Ishikawa (cell line): ENCODE results near the gene ST6GALNAC3.

Source experiments
- CEBPB ChIP-seq: IDR thresholded peaks from 2 replicates; pipeline ENCODE4 v1.6.1; 2012
- CREB1 ChIP-seq: IDR thresholded peaks from 2 replicates; pipeline ENCODE4 v1.6.1; 2012; ENCODE audit warnings: low read depth
- EGR1 ChIP-seq: IDR thresholded peaks from 2 replicates; pipeline ENCODE4 v1.6.1; 2012
- EP300 ChIP-seq: IDR thresholded peaks from 2 replicates; pipeline ENCODE4 v1.6.1; 2012; ENCODE audit warnings: borderline replicate concordance
- FOXM1 ChIP-seq: IDR thresholded peaks from 2 replicates; pipeline ENCODE4 v1.6.1; 2012; ENCODE audit warnings: low read depth, borderline replicate concordance
- MAX ChIP-seq: IDR thresholded peaks from 2 replicates; pipeline ENCODE4 v1.6.1; 2012
- NFIC ChIP-seq: IDR thresholded peaks from 2 replicates; pipeline ENCODE4 v1.6.1; 2012
- RAD21 ChIP-seq: IDR thresholded peaks from 2 replicates; pipeline ENCODE4 v1.6.1; 2012; ENCODE audit warnings: low read depth
- REST ChIP-seq: IDR thresholded peaks from 2 replicates; pipeline ENCODE4 v1.6.1; 2012; ENCODE audit warnings: low read depth, mild to moderate bottlenecking
- TAF1 ChIP-seq: IDR thresholded peaks from 2 replicates; pipeline ENCODE4 v1.6.1; 2012; ENCODE audit warnings: low read depth, mild to moderate bottlenecking
- TCF12 ChIP-seq: IDR thresholded peaks from 2 replicates; pipeline ENCODE4 v1.6.1; 2012; ENCODE audit warnings: low read depth
- TEAD4 ChIP-seq: IDR thresholded peaks from 2 replicates; pipeline ENCODE4 v1.6.1; 2012
- YY1 ChIP-seq: IDR thresholded peaks from 2 replicates; pipeline ENCODE4 v1.6.1; 2012; ENCODE audit warnings: low read depth
- ZBTB7A ChIP-seq: IDR thresholded peaks from 2 replicates; pipeline ENCODE4 v1.6.1; 2012; ENCODE audit warnings: low read depth
- TF ChIP-seq, protein P1 (sequence below): IDR thresholded peaks from 2 replicates; pipeline ENCODE4 v1.6.1; 2012

The ST6GALNAC3 gene

DNA sequence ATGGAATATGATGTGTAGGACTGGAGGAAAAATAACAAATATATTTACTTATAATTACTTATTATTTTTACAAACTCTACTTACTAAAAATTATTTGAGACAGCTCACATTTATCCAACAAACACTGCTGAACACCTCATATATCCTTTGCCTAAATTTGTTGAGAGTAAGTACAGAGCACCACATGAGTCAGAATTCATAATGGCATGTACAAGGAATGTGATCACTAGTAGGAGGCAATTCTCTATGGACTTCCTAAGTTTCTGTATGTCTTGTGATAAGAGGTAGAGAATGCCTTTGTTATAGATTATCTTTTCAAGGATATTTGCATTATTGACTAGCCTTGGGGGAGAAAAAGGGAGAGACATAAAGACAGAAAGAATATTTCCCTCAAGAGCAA is 8.2 kb upstream of the ST6GALNAC3 start:
- no peak for TF ChIP-seq FOXM1
- no peak for TF ChIP-seq ZBTB7A
- no peak for TF ChIP-seq MAX
- no peak for TF ChIP-seq TCF12
- TF ChIP-seq NFIC: no peak
- no peak for TF ChIP-seq REST
- no peak for TF ChIP-seq TEAD4
- TF ChIP-seq RAD21: no peak
- TF ChIP-seq CEBPB: no peak
- TF ChIP-seq, protein P1, sequence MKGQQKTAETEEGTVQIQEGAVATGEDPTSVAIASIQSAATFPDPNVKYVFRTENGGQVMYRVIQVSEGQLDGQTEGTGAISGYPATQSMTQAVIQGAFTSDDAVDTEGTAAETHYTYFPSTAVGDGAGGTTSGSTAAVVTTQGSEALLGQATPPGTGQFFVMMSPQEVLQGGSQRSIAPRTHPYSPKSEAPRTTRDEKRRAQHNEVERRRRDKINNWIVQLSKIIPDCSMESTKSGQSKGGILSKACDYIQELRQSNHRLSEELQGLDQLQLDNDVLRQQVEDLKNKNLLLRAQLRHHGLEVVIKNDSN: no peak

GRCh38 chr1:76068542-76068941 is 6.0 kb upstream of the ST6GALNAC3 start:
- TF ChIP-seq MAX (no peak), CREB1 (no peak), REST (no peak), CEBPB (no peak), TCF12 (no peak)

DNA sequence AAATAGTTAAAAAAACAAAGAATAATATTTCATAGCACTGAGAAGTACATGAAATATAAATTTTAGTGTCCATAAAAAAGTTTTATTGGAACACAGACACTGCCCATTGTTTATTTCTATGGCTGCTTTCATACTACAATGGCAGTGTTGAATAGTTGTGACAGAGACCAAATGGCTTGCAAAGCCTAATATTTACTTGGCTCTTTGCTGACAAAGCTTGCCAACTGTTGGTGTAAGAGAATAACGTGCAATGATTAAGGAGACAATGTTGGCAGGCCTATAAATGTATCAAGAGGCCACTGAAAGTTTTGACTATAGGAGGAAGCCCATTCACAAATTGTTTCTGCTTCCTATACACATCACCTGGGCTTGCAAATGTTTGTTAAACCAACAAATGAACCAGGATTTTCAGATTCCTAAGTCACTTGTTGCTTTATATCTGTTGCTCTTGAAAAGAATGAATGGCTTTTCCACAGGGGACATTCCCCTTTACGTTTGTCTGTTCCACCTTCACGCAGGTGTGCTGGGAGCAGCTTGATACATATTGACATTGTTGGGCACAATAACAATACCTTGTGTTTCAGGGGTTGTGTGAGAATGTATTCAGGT is 5.5 kb upstream of the ST6GALNAC3 start:
- TF ChIP-seq REST (no peak), TAF1 (no peak), EGR1 (no peak), CREB1 (no peak), RAD21 (no peak), FOXM1 (no peak), ZBTB7A (no peak), MAX (no peak), TCF12 (no peak), TEAD4 (no peak)

GRCh38 chr1:76070538-76070937 is 4.0 kb upstream of the ST6GALNAC3 start:
- TF ChIP-seq ZBTB7A (no peak), TAF1 (no peak), CREB1 (no peak), EGR1 (no peak), NFIC (no peak), EP300 (no peak), RAD21 (no peak), TEAD4 (no peak), TCF12 (no peak), YY1 (no peak)
- TF ChIP-seq, protein P1: no peak

DNA sequence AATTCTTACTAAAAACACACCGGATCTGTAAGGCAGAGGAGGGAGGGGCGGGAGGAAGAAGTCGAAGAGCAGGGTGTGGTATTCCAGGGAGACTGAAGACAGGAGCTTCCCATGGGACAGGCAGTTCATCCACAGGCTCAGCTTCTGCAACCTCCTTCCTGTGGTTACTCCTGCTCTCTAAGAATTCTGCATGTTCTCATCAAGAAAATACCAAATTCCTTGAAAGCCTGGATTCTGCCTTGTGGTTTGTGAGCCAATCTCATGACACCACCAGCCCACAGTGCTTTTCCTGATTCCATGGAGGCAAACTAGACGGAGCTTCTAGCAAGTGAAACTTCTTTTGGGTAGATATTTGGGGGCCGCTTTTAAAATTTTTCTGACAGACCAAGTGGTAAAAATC is 1.1 kb upstream of the ST6GALNAC3 start:
- TF ChIP-seq, protein P1: no peak
- TF ChIP-seq TCF12 (no peak), TEAD4 (no peak), FOXM1 (no peak), TAF1 (no peak), NFIC (no peak), YY1 (no peak), CEBPB (no peak), ZBTB7A (no peak), MAX (no peak), EP300 (no peak), CREB1 (no peak), EGR1 (no peak), REST (no peak), RAD21 (no peak)
